ENCODE results near the gene TMEM74B.

TMEM74B gene

DNA sequence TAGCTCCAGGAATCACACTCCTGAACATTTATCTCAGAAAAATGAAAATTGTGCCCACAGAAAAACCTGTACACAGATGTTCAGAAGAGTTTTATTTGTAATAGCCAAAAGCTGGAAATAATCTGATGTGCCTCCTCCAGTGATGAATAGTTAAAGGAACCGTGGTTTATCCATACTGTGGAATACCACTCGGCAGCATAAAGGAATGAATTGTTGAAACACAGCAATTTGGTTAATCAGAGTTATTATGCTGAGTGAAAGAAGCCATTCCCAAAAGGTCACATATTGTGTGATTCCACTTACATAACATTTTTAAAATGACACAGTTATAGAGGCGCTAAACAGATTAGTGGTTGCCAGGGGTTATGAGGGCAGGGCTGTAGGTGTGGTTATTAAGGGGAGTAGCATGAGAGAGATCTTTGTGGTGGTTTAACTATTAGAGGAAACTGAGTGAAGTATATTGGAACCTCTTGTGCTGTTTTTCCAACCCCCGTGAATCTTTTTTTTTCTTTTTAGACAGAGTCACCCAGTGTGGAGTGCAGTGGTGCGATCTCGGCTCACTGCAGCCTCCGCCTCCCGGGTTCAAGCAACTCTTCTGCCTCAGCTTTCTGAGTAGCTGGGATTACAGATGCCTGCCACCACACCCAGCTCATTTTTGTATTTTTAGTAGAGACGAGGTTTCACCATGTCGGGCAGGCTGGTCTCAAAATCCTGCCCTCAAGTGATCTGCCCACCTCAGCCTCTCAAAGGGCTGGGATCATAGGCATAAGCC, 40.2 kb downstream of the TMEM74B start:
- no peak for DNase-seq (ENCODE audit: low read depth, low spot score)

DNA sequence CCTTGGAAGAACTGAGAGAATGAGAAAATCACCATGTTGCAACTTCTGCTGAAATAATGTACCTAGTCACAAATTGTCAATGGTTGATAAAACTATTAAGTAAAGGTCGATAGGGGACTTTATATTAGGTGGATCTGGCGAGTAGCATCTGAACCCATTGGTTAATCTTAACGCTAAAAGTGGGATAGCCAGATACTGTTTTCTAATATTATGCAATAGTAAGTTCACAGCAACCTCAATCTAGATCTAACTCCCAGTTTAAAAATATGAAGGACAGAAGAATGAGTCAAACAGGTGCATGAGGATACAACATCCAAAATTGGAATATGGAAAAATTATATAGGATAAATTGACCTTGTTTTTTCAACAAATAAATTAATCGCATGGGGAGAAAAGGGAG, 47.5 kb downstream of the TMEM74B start:
- DNase-seq (ENCODE audit: low read depth, low spot score) = no peak

- DNase-seq (ENCODE audit: low read depth, low spot score) = no peak
These were observed 49.9 kb downstream of the TMEM74B start for GRCh38 chr20:1134836-1135235.

GRCh38 chr20:1134355-1134754, 50.4 kb downstream of the TMEM74B start:
- no peak for DNase-seq (ENCODE audit: low read depth, low spot score)

- DNase-seq (ENCODE audit: low read depth, low spot score) = no peak
These were observed 53.4 kb downstream of the TMEM74B start for GRCh38 chr20:1131354-1131753.

- DNase-seq (ENCODE audit: low read depth, low spot score) = no peak
These were observed 53.9 kb downstream of the TMEM74B start for GRCh38 chr20:1130847-1131246.

All from activated CD4-positive, CD25-positive, alpha-beta regulatory T cell treated with anti-CD3 and anti-CD28 coated beads, Interleukin-2, amount 50 U/mL, for 16 hours (primary cell).